Activated CD8-positive, alpha-beta memory T cell treated with anti-CD3 and anti-CD28 coated beads for 4 hours (primary cell): ENCODE measurements around the gene CYP3A5.
"Not testable (repeated sequence)": the region's sequence is repeated elsewhere in the genome, so short reads cannot be mapped to it uniquely, and the experiment has no call there.

Experiments used
- DNase-seq, 2 donors: peaks; one replicate each; pipeline ENCODE4 v3.0.0-alpha.2; 2020; ENCODE audit warnings: low read depth in 2 of 2

CYP3A5 gene

DNA sequence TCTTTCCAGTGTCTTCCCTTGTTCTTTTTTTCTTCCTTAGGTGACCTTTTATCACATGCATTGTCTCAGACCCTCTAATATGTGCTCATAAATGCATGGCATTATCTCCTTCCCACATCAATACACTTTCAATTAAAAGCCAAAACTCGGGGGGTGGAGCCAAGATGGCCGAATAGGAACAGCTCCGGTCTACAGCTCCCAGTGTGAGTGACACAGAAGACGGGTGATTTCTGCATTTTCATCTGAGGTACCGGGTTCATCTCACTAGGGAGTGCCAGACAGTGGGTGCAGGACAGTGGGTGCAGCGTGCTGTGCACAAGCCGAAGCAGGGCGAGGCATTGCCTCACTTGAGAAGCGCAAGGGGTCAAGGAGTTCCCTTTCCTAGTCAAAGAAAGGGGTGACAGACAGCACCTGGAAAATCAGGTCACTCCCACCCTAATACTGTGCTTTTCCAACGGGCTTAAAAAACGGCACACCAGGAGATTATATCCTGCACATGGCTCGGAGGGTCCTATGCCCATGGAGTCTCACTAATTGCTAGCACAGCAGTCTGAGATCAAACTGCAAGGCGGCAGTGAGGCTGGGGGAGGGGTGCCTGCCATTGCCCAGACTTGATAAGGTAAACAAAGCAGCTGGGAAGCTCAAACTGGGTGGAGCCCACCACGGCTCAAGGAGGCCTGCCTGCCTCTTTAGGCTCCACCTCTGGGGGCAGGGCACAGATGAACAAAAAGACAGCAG is 6.2 kb upstream of the CYP3A5 start:
- not testable (repeated sequence) for DNase-seq

DNA sequence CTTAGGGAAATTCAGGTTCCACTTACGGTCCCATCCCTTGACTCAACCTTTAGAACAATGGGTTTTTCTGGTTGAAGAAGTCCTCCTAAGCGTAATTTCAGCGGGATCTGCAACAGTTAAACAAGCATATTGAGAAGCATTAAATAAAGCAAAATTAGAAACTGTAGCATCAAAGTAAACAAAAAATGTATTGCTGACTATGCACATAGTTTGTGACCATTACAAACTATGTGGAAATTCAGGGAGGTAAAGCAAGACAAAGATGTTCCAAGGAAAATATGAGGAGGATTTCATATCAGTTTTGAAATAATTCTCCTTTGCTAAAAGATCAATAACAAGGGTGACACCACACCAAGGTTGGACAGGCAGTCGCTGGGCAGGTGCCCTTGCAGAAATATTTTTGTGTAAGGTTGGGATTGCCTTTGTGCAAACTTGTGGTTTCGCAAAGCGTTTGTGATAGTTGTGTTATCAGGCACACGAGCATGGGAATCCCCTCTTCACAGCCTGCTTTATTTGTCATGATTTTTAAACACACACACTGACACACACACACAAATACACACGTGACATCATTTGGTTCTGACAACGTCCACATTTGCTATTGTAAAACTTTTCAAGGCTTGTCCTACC is 5.4 kb upstream of the CYP3A5 start:
- DNase-seq: no peak

DNA sequence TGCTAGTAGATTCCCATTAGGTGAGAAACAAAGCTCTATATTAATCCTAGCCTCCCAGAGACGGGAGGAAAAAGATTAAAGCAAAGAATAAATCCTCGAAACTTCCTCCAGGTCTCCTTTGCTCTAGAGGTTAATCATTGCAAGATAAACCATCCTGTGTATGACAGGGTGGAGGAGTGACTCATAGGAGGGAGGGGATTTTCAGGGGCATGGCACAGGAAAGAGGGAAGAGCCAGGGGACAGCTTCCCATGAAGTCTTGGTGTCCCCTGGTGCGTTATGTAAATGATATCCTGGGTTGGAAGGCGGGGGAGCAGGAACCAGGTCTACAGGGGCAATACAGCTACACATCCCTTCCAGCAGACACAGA is 780 bp downstream of the CYP3A5 start:
- no peak for DNase-seq

DNA sequence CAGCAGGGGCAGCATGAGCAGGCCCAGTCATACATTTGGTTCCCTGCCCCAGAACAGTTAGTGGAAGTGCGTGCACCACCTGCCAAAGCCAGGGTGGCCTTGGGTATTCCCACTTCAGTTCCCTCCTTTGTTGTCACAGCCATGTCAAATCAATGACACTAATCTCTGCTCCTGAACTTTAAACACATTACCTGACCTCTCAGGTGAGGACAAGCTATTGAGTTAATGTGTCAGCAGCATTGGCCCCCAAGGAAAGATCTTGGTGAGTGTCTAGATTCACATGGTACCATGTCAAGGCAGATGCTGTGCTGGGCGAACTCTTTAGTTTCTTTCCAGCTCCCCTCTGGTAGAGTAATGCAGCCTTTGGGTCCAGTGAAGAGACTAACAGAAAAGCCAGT is 2.1 kb downstream of the CYP3A5 start:
- DNase-seq: no peak

DNA sequence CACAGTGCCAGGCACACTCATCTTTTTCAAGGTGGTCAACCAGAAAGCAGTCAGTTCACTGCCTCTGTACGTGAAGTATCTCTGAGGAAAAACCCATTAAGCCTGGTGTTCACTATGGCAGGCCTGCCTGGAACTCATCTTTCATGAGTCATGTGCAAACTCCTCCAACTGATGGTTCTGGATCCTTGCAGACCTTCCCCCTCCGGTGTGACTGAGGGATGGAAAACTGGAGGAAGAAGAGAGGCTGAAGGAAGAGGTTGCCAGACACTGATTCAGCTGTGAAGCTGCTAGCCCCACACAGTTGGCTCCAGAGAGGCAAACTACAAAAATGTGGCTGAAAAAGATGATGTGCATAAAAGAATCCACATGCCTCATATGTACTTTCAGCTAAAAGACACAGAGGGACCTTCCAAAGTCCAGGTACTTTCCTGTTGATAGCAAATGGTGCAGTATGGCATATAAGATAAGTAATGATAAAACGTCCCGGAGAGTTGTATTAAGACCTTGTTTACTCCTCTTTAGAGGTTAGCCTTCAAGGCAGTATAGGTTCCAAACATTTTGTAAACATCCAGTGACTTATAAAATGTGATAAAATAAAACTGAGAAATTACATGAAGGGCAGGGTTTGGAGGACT is 2.7 kb downstream of the CYP3A5 start:
- no peak for DNase-seq

DNA sequence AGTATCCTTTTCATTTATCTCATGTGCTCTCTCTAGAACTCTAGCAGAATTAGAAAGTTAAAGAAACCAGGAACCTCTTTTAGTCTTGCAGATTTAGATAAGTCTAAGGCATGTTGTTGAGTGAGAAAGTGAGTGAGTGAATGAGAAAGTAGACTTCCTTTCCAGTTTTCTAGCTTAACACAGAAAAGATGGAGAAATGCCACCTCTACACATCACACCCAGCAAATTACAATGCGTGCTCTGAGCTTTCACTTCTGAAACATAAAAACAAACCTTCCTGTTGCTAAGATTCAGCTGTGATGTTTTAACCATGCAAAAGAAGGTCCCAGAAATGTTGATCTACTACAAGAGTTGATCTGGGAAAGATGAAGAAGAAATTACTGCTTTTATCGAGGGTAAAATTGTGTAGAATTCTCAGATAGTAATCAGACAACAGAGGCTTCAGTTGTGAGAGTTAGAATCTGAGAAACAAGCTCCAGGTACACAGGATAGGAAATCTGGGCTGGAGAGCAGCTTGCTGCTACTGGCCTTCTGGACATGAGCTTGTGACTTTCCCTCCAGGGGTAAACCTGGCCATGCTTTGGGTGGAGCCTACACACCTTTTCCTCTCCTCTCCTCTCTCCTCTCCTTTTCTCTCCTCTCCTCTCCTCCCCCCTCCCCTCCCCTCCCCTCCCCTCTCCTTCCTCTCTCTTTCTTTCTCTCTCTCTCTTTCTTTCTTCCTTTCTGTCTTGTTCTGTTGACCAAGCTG is 4.6 kb downstream of the CYP3A5 start:
- no peak for DNase-seq

DNA sequence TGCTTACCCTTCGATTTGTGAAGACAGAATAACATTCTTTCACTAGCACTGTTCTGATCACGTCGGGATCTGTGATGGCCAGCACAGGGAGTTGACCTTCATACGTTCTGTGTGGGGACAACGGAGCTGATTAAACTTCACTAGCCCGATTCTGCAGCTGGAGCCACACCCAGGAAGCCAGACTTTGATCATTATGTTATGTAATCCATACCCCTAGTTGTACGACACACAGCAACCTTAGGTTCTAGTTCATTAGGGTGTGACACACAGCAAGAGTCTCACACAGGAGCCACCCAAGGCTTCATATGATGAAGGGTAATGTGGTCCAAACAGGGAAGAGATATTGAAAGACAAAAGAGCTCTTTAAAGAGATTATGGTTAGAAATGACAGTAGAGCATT is 7.2 kb downstream of the CYP3A5 start:
- DNase-seq: no peak

DNA sequence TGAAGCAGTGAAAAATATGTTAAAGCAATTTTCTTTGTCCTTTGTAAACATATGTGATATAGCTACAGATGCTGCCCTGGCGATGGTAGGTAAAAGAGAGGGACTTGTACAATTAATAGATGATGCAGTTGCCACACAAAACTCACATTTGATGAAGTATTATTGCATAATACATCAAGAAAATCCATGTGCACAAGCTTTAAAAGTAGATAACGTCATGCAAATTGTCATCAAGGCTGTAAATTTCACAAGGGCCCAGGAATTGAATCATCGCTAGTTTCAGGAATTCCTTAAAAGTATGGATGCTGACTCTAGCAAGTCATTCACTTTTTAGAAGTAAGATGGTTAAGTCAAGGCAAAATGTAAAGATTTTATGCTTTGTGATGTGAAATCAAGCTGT is 10.0 kb downstream of the CYP3A5 start:
- DNase-seq: no peak

DNA sequence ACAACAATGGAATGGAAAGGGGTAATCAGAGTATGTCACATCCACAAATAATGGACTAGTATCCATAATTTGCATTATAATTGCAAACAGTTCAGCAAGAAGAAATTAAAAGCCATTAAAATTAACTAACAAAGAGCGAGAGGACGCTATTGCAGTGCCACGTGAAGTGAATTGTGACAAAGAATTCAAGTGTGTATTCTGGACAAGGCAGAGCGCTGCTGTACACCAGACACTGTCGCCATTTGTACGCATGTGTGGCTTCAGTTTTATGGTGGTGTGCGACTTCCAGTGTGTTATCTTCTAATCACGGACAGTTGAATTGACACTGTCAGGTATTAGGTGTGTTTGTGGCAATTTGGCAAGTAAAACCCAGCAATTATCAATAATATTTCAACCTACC is 11.3 kb downstream of the CYP3A5 start:
- no peak for DNase-seq

DNA sequence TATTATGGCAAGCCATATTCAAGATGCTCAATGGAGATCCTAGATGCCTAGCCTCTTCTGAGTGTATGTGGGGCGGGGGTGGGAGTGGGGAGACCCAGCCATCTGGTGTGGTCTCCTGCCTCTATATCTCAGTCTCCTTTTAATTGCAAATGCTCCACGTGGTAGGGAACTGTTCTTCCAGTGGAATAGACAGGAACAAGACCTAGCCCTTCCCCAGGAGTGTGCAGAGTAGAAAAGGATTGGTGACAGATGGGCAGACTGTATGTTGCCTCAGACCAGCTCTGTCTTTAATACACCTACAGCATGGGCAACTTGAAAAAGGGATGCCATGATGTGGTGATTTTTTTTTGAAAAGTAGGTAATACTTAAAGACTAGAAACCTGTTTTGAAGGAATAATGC is 12.6 kb downstream of the CYP3A5 start:
- DNase-seq: no peak

DNA sequence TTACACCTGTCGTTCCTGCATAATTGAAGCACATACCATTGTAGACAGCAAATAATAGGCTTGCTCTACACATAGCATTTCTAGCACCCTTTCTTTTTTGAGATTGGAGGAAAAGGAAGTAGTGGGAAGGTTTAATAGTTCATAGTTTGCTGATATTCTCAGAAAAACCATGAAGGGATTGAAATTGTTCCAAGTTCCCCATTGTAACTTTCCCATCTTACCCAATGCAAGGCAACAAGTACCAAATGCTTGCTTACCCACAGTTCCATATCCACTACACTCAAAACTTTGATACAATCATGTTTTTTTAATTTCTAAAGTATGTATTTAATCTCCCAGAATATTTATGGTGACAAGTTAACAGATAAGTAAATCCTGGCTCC is 13.8 kb downstream of the CYP3A5 start:
- DNase-seq: no peak

DNA sequence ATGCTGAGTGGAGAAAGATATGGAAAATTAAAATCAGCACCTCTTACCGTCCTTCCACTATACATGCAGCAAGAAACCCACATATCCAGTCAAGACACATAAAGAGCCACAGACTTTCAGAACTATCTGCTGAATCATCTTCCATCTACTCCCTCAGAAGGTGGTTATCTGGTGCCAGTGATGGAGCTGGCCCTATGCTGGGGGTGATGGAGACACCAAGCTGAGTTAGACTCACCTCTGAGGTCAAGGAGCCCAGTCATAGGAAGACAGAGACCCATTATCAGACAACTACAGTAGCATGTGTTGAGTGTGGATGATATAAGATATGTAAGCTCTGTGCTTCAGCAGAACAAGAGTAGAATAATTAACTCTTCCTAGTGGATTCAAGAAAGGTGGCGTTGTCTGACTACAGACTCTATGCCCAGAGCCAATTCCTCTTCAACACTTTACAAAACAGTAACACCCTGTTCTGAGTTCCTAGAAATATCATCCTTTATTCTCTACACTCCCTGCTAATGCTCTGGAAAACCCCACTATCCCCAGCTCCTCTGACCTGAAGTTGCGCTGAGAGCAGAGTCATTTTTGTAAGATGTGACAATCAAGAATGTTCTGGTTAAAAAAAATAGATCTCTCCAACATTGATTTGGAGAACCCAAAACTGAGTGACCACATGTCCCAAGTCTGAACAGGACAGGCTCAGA is 14.3 kb downstream of the CYP3A5 start:
- no peak for DNase-seq

DNA sequence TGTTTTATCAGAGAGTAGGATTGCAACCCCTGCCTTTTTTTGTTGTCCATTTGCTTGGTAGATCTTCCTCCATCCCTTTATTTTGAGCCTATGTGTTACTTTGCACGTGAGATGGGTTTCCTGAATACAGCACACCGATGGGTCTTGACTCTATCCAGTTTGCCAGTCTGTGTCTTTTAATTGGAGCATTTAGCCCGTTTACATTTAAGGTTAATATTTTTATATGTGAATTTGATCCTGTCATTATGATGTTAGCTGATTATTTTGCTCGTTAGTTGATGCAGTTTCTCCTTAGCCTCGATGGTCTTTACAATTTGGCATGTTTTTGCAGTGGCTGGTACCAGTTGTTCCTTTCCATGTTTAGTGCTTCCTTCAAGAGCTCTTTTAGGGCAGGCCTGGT is 21.9 kb downstream of the CYP3A5 start:
- not testable (repeated sequence) for DNase-seq

DNA sequence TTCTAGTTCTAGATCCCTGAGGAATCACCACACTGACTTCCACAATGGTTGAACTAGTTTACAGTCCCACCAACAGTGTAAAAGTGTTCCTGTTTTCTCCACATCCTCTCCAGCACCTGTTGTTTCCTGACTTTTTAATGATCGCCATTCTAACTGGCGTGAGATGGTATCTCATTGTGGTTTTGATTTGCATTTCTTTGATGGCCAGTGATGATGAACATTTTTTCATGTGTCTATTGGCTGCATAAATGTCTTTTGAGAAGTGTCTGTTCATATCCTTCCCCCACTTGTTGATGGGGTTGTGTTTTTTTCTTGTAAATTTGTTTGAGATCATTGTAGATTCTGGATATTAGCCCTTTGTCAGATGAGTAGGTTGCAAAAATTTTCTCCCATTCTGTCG is 25.2 kb downstream of the CYP3A5 start:
- not testable (repeated sequence) for DNase-seq

DNA sequence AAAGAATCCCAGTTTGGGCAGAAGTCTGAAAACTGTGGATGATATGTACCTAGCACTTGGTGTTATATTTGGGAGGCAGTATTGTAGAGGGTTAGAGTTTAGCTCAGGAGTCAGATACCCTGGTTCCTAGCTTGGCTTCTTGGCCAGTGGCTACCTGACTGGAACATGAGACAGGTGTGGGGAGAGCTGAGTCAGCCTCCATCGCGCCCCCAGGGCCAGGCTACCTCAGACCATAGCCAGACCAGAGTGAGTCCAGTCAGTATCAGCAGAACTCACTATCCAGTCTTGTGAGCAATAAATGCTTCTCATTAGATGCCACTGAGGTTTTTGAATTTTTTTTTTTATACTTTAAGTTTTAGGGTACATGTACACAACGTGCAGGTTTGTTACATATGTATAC is 26.0 kb downstream of the CYP3A5 start:
- DNase-seq: no peak

DNA sequence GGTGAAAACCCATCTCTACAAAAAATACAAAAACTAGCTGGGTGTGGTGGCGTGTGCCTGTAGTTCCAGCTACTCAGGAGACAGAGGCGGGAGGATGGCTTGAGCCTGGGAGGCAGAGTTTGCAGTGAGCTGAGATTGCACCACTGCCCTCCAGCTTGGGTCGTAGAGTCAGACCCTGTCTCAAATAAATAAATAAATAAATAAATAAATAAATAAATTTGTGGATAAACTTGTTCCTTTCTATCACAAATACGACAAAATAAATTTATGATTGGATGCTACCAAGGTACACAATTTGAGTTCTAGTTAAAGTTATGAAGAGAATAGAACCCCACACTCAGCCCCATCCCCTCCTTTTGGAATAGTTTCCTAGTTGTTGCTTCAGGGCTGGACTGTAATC is 26.5 kb downstream of the CYP3A5 start:
- DNase-seq: not testable (repeated sequence)

DNA sequence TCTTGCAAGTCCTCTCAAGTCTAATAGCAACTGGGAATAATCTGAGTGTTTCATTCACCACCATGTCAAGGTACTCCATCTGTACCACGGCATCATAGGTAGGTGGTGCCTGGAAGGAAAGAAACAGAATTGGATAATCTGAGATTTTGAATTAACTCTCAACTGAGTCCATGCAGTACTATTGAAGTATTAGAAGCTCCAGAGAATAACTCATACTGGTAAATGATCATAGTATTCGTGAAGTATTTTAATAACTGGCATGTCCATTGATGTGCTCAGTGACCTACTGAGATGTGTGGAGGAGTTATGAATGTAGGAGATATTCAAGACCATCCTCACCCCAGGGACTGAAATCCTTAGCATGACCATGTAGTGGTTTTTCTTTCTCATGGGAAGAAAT is 27.1 kb downstream of the CYP3A5 start:
- DNase-seq: no peak

DNA sequence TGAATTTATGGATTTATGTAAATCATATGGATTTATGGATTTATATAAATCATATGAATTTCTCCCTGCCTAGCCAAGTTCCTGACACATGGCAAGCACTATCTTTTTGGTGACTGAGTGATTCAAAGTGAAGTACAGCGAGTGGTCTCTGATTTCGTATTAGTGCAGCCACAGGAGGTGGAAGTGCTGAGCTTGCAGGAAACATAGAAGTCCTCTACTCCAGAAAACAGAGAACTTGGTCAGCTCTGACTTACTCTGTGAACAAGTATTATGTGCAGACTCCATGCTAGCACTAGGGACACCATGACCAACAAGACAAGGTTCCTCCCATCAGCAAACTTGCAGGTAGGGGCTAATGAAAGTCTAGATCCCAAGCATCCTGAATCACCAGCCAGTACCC is 28.5 kb downstream of the CYP3A5 start:
- no peak for DNase-seq

DNA sequence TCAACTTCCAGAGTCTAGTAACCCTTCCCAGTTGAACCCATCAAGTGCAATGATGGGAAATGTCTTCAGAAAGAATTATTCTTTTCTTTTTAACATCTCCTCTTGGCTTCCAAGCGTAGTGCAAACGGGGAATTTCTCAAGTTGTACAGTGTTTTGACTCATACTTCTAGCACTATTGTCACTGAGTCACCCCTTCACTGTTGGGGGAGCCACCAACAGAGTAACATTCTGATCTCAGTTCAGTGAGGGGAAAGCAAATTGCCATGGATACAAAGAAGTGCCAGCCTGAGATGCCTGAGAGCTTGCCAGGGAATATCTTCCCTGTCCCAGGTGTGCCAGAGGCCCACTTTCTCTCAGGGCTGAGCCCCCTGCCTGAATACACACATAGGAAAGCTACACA is 31.0 kb downstream of the CYP3A5 start:
- DNase-seq: no peak

DNA sequence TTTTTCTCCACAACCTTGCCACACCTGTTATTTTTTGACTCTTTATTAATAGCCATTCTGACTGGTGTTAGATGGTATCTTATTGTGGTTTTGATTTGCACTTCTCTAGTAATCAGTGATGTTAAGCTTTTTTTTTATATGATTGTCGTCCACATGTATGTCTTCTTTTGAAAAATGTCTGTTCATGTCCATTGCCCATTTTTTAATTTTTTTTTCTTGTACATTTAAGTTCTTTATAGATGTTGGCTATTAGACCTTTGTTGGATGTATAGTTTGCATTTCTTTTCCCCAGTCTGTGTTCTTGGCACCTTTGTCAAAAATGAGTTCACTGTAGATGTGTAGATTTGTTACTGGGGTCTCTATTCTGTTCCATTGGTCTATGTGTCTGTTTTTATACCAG is 34.2 kb downstream of the CYP3A5 start:
- DNase-seq: no peak

DNA sequence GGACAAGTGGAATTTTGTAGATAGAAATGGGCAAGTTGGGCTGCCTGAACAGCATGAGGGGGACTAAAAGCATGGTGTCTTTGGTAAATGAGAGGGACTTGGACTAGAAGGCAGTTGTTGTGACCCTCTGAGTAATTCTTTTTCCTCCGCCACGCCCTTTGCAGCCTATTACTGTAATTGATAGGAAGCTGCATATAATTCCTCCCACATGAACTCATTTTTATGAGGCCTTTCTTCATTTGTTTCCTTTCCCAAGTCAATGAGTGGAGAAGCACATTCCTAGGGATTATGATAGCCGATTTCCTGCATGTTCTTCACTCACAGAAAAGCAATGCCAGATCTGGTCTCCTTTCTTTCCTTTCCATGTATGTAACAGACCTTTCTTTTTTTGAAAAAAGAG is 35.4 kb downstream of the CYP3A5 start:
- no peak for DNase-seq

DNA sequence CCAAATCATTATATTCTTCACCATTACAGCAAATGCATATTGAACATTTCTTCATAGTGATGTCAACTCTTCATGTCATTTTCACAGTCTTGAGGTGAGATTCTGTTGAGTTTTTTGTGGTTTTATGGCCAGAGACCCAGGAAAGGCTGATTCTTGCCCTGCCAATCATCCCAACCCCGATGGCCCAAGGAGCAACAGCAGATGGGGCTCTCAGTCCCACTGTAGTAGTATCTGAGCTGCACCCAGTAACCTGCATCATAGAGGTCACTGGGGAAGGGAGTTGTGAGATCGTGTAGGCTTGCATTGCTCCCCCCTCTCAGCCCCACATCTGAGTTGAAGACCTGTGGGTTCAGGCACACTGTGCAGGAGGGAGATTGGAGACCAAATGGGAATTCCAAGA is 36.3 kb downstream of the CYP3A5 start:
- no peak for DNase-seq
